ENCODE results near the gene TSHZ2.
"Not testable (repeated sequence)": the region's sequence is repeated elsewhere in the genome, so short reads cannot be mapped to it uniquely, and the experiment has no call there.

TSHZ2 gene

DNA sequence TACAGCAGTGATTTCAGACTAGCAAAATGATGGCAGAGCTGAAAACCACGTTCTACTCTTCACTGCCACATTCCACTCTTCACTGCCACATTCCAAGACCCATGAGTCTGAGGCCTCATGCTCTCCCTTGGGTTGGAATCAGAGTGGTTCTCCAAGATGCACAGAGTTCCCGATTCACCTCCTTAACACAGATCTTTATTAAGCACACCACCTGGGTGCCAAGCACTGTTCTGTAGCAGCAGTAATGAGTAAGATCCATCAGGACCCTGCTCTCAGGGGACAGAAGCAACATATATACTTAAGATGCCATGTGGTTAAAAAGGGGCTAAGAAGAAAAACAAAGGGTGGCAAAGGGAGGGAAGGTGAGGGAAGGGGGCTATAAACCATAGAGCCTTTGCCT lies 26.9 kb downstream of the TSHZ2 start:
- DNase-seq: no peak

DNA sequence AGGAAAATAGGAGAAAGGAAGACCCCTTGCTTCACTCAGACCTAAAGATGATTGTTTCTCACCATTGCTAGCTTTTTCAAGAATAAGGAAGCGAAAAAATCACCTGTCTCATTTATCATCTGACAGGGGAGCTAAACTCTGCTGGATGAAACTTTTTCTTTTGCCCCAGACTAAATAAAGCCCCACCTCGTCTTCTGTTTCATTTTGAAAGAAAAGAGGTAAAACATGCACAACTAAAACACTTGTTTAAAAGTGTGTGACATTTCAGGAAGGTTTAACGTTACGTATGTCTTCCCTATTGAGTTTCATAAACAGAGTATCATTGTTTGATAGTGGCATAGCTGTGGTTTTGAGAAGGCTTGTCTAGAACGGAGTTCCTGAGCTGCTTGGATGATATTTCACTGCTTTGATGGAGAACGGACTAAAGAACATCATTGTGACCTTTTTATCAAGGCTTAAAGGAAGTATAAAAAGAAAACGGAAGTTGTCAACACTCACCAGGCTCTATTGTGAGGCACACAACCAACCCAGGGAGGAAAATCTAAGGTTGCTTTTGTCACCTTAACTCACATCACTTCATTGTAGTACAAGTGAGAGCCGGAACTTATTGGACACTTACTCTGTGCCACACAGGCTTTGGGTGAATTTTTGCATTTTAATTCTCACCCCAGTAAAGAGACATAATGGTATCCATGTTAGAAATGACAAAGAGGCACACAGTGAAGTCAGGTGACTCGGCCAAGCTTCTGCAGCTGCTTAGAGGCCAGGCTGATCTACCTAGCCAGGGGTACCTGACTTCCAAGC lies 29.5 kb downstream of the TSHZ2 start:
- DNase-seq: no peak

DNA sequence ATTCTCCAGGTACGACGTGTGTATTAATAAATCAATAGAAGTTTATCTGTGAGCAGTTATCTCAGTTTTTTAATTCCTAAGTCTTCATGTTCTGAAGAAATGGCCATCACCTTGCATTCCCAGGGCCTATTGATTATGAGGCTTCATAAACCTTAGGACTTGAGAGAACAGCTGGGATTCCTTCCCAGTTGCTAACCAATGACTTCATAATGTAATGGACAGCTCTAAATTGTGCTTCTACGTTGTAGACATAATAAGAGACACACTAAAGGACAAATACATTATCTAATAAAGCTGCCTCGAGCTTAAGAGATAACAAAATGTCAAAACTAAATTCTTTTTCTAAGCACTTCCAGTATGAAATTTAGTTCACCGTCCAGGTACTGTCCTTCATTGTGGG lies 30.6 kb downstream of the TSHZ2 start:
- DNase-seq: no peak

DNA sequence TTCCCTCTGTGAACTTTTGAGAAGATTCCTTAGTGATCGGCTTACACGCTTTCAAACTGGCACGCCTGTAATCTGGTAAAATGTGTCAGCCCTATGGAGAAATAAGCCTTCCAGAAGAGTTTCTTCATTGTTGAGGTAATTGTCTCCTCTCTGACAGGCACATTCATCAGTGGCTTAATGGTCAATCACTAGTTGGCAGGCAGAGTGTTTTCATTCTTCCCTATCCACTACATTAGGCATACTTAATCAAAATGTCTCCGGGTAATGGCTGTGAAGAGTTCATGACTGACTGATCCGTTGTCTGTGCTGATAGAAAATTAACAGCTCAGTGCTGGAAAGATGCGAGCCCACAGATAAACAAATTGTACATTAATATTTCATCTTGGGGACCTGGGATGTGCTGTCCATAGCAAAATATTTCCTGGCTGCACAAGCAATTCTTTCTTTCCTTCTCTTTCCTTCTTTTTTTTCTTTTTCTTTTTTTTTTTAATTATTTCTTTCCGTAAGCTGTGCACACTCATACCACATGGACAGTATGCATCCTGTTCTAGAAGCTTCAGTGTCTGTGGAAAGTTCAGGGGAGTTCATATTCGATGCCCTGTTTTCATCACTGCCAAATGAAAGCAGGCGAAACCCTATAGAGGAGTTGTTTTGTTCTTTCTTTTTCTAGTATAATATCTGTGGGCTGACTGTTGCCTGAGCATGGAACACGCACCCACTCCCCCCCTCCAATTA lies 31.4 kb downstream of the TSHZ2 start:
- DNase-seq: no peak

- no peak for DNase-seq
Measured at GRCh38 chr20:53004267-53004813, 32.2 kb downstream of the TSHZ2 start.

- DNase-seq: no peak
Measured at GRCh38 chr20:53009979-53010735, 38.0 kb downstream of the TSHZ2 start.

GRCh38 chr20:53011640-53012039 lies 39.5 kb downstream of the TSHZ2 start:
- no peak for DNase-seq

DNA sequence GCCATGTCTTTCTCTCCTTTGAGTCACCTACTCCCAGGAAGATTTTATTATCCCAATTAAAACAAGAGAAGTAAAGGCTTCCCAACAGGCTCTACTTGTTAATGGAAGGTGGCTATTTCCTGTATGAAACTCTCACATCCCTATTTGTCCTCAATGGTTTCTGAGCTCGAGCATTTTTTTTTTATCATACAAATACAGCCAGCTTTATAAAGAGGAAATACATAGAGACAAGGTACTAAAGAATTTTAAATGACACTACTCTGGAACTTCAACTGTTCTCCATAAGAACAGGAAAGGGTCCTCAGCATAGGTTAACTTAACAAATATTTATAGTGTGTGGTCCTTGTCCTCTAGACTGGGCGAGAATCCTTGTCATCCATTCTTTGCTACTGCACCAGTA lies 41.0 kb downstream of the TSHZ2 start:
- no peak for DNase-seq

DNA sequence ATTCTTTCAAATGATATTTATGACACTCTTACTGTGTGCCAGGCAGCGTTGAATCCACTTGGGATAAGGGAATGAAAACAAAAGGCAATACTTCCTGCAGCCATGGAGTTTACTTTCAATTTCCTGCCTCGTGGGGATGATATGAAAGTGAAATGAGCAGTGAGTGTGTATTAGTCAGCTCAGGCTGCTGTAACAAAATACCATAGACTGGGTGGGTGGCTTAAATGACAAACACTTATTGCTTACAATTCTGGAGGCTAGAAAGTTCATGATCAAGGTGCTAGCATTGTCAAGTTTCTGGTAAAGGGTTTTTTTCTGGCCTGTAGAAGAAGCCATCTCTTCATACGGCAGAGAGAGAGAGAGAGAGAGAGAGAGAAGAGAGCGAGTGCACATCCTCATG lies 41.7 kb downstream of the TSHZ2 start:
- DNase-seq: no peak

DNA sequence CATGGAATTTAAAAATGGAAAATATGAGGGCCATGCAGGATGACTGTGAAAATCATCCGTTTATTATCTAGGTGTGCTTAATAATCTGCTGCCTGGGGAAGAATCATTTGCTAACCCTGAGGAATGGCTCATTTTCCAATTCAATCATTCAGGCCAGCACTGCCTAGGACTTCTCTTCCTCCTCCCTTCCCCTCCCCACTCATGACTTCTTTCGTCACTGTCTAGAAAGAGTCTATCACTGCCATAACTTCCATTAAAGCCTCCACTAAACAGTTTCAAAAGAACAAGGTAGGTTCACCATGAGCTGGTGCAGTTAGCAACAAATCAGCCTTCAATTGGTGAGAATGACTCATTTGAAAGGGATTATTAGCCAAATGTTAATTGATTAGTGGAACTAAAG lies 43.9 kb downstream of the TSHZ2 start:
- no peak for DNase-seq

- no peak for DNase-seq
Measured at GRCh38 chr20:53016534-53017042, 44.4 kb downstream of the TSHZ2 start.

DNA sequence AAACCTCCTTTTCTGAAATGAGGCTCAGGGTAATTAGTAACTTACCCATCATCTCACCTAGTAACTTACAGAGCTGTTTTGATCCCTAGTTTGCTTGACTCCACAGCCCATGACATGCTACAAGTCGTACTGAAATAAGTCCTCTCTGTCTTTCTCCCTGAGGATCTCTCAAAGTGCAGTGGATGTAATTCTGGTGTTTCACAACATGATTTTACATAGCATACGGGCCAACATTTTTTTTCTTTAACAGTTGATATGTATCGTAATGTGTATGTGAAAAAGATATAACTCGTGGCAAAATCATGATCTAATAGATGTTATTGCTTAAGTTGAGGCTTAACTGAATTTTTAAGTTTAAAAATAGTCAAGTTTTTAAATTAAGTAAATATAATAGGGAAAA lies 45.0 kb downstream of the TSHZ2 start:
- DNase-seq: no peak

DNA sequence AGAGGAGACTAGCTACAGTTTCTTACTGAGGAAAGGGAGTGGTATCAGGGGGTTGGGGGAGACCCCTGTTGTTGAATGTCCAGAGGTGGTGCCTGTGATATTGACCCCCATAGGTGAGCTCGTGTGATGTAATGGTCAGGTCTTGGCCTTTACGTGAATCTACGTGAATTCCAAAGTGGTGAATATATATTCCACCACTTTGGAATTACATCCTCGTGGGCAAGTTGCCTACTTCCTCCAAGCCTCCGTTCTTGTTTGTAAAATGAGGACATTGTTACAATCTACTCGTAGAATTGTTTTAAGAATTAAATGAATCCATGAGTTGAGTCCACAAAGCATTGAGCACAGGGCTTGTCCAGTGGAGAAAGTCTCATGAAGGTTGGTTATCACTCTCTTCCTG lies 47.3 kb downstream of the TSHZ2 start:
- no peak for DNase-seq

DNA sequence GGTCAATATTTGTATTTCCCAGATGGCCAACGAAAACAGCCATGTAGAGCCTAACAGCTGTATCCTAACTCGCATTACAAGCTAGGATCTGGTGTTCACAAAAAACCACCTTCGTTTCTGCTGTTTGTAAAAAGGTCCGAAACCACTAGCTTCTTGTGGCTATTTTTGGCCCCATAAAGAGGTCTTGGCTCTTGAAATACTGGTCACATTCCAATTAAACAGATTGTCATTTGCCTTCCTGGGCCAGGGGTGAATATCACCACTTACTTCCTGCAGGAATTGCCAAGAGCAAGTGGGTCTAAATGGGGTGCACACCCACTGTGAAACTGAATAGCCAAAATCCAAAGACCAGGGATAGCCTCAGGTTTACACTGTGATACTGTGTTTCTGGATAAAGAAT lies 48.2 kb downstream of the TSHZ2 start:
- no peak for DNase-seq

GRCh38 chr20:53020834-53021233 lies 48.7 kb downstream of the TSHZ2 start:
- DNase-seq: no peak

- DNase-seq: no peak
Measured at GRCh38 chr20:53021934-53022333, 49.8 kb downstream of the TSHZ2 start.

DNA sequence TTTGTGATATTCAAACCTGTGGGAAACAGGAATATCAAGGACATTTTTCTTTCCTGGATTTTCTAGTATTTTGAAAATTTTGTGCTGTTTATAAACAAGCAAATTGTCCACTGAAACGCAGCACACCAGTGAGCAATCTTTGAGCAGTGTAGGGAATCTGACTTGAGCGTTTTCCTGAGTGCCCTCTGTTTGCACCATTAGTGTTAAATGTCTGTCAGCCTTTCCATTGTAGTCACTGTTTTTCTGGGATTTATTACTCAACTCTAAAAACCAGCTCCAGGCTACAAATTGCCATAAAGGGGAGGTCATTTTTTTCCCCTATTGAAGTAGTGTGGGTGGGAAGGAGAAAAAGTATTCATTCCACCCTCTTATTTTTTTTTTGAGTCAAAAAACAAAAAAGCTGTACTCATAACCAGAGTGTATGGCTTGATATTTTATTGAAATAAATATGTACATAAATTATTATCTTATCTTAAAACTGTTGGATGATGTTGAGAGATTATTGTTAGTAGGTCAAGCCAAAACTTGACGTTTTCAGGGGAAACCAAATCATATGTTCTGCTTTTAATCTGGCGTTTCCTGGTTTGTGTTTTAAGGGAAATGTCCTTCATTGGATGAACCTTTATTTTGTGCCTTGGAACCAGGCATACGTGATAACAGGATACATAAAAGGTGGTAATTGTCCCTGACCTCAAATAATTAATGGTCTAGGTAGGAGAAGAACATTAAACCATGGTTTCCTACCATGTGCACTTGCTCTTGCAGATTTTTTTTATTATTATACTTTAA lies 51.8 kb downstream of the TSHZ2 start:
- no peak for DNase-seq

DNA sequence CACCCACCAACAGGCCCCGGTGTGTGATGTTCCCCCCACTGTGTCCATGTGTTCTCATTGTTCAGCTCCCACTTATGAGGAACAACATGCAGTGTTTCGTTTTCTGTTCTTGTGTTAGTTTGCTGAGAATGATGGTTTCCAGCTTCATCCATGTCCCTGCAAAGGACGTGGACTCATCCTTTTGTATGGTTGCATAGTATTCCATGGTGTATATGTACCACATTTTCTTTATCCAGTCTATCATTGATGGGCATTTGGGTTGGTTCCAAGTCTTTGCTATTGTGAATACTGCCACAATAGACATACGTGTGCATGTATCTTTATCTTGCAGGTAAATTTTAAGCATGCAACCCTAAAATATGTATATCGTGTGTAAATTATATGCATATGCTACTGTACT lies 52.5 kb downstream of the TSHZ2 start:
- DNase-seq: not testable (repeated sequence)

DNA sequence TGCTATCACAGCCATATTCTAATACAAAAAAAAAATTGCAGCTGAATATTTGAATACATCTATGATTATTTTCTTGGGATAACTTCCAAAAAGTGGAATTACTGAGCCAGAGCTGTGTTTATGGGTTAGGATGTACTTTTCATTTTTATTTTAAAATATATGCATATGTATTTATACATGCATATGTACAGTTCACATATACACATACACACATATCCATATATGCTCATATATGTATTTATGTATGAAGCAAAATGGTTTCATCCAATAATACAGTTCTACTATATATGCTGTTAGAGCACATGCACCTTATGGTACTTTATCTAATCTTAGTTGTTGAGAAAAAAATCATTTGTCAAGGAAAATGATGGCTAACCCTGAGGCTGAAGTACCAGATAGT lies 54.9 kb downstream of the TSHZ2 start:
- no peak for DNase-seq

DNA sequence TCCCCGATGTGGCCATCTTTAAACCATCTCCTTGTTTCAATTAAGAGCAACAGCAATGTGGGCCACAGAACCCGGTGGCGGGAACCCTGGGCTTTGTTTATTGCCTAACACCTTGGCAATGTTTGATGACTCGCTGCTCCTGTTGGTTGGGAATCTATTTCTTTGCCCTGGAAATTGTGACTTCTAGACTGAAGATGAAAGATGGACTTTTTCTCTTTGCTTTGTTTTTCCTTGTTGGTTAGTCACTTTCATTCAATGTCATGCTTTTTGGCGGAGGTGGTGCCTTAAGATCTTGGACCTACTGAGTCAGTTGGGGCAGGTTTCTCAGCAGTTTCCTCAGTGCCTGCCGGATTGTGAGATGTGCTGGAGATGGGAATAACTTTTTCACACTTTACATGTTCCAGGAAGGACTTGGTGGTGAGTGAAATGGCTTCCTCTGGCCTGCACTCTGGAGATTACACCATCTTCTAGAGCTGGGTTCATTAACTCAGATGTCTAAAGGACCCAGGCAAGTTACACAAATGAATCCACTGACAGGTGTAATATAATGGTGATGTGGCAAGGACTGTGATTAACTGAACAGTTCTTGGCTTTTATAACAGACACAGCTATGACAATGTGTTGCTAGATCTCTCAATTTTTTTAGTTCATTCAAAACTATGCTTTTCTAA lies 56.3 kb downstream of the TSHZ2 start:
- DNase-seq: no peak

- no peak for DNase-seq
Measured at GRCh38 chr20:53030061-53030460, 57.9 kb downstream of the TSHZ2 start.

- peak; percentile 44 for DNase-seq
Measured at GRCh38 chr20:53032046-53032445, 59.9 kb downstream of the TSHZ2 start.

Measured in right hindlimb (tissue), 1 donor.